GM19468 (cell line): ENCODE data around the gene IL1F10.
"Not testable (repeated sequence)": the region's sequence is repeated elsewhere in the genome, so short reads cannot be mapped to it uniquely, and the experiment has no call there.

Source experiments
- ATAC-seq: cut with Tn5 transposase; IDR thresholded peaks from one replicate; pipeline ENCODE4 v1.9.1; 2021; ENCODE audit warnings: mild to moderate bottlenecking, moderate library complexity, moderate number of reproducible peaks; ENCODE audit not compliant: unreplicated experiment; ENCODE audit errors: extremely low read depth

IL1F10 gene

GRCh38 chr2:113078350-113078839, 10.6 kb downstream of the IL1F10 start:
- ATAC-seq: no peak

GRCh38 chr2:113079131-113079530, 11.4 kb downstream of the IL1F10 start:
- no peak for ATAC-seq

- no peak for ATAC-seq
Observed at GRCh38 chr2:113080134-113080533, 12.4 kb downstream of the IL1F10 start.

- no peak for ATAC-seq
Observed at GRCh38 chr2:113081488-113082210, 13.9 kb downstream of the IL1F10 start.

- no peak for ATAC-seq
Observed at GRCh38 chr2:113083296-113083695, 15.5 kb downstream of the IL1F10 start.

- no peak for ATAC-seq
Observed at GRCh38 chr2:113084249-113085000, 16.7 kb downstream of the IL1F10 start.

GRCh38 chr2:113085542-113085941, 17.8 kb downstream of the IL1F10 start:
- no peak for ATAC-seq

- no peak for ATAC-seq
Observed at GRCh38 chr2:113088213-113088992, 20.6 kb downstream of the IL1F10 start.

GRCh38 chr2:113089916-113090315, 22.1 kb downstream of the IL1F10 start:
- no peak for ATAC-seq

GRCh38 chr2:113091231-113091896, 23.6 kb downstream of the IL1F10 start:
- ATAC-seq: no peak

GRCh38 chr2:113092864-113093612, 25.3 kb downstream of the IL1F10 start:
- ATAC-seq: no peak

- ATAC-seq: no peak
Observed at GRCh38 chr2:113093613-113093977, 25.8 kb downstream of the IL1F10 start.

- not testable (repeated sequence) for ATAC-seq
Observed at GRCh38 chr2:113096306-113096705, 28.5 kb downstream of the IL1F10 start.

GRCh38 chr2:113096842-113097618, 29.3 kb downstream of the IL1F10 start:
- not testable (repeated sequence) for ATAC-seq

GRCh38 chr2:113098041-113098440, 30.3 kb downstream of the IL1F10 start:
- peak; percentile 32 for ATAC-seq

- ATAC-seq: no peak
Observed at GRCh38 chr2:113098532-113098931, 30.8 kb downstream of the IL1F10 start.

GRCh38 chr2:113102133-113102532, 34.4 kb downstream of the IL1F10 start:
- ATAC-seq: no peak

- no peak for ATAC-seq
Observed at GRCh38 chr2:113103277-113103676, 35.5 kb downstream of the IL1F10 start.
